ENCODE results near the gene DNM1.

DNM1 gene

DNA sequence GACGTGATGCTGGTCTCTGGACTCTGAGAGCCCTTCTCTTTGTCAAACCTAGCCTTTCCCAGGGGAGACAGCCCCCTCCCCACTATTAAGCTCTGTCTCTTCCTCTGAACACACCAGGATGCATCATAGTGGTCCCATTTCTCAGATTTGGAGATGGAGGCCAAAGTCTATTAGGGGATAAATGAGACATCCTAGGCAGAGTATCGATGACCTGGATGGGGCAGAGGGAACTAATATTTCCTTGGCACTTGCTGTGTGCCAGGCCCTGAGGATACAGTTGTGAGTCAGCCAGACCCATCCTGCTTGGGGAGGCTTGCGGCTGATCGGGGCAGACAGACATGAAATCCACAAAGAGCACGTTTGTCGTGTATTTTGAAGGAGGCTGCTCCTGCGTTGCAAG is 5.2 kb downstream of the DNM1 start:
- no peak overlapping the region for H3K9ac ChIP-seq (ENCODE audit: low read depth, low read length)
- H3K27ac ChIP-seq (ENCODE audit: low read depth, low read length) = no peak overlapping the region
- H3K36me3 ChIP-seq (ENCODE audit: control insufficient read depth, insufficient read depth, low read length) = no peaks in the 10 kb centered on the region
- peaks cover 7% of the 10 kb centered on the region; the same call in 1 of the 2 replicates for H3K4me1 ChIP-seq (ENCODE audit: control insufficient read depth, insufficient read depth, low read length)
- no peak overlapping the region for H3K4me3 ChIP-seq (ENCODE audit: low read depth, low read length)
- no peaks in the 10 kb centered on the region for H3K9me3 ChIP-seq (ENCODE audit: control insufficient read depth, insufficient read depth, low read length)
- H3K27me3 ChIP-seq (ENCODE audit: control insufficient read depth, insufficient read depth, low read length) = peaks cover 6% of the 10 kb centered on the region; the same call in 1 of the 2 replicates

DNA sequence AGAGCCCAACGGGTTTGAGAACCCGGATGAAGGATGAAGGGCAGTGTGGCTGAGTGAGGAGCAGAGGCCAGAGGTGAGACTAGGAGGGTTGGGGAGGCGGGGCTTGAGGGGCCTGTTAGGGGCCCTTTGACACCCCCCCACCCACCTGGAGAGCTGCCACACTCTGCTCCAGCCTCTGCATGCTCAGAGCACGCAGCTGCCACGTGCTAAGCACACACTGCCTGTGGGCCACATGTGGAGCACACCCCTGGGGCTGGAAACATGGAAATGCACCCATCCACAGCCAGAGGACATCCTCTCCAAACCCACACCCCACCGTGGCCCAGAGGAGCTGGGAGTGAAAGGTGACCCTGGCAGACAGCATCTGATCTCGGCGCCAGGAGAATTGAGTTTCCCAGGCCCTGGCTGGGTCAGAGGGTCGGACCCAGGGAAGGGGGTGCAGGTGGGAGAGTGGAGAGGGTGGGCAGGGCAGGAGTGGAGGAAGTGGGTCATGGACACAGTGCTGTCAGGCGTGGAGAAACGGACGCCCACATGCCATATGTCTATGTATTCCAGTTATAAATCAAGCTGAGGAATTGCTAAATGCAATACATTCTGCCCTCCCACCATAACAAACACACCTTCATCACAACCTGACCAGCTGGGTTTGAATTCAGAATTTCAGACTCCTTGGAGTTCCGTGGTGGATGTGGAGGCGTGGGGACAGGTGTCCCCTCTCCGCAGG is 5.9 kb downstream of the DNM1 start:
- peaks cover 7% of the 10 kb centered on the region; the same call in 1 of the 2 replicates for H3K4me1 ChIP-seq (ENCODE audit: control insufficient read depth, insufficient read depth, low read length)
- no peaks in the 10 kb centered on the region for H3K9me3 ChIP-seq (ENCODE audit: control insufficient read depth, insufficient read depth, low read length)
- H3K36me3 ChIP-seq (ENCODE audit: control insufficient read depth, insufficient read depth, low read length) = no peaks in the 10 kb centered on the region
- H3K9ac ChIP-seq (ENCODE audit: low read depth, low read length) = no peak overlapping the region
- H3K27me3 ChIP-seq (ENCODE audit: control insufficient read depth, insufficient read depth, low read length) = peaks cover 6% of the 10 kb centered on the region; the same call in 1 of the 2 replicates
- H3K4me3 ChIP-seq (ENCODE audit: low read depth, low read length) = no peak overlapping the region
- no peak overlapping the region for H3K27ac ChIP-seq (ENCODE audit: low read depth, low read length)

DNA sequence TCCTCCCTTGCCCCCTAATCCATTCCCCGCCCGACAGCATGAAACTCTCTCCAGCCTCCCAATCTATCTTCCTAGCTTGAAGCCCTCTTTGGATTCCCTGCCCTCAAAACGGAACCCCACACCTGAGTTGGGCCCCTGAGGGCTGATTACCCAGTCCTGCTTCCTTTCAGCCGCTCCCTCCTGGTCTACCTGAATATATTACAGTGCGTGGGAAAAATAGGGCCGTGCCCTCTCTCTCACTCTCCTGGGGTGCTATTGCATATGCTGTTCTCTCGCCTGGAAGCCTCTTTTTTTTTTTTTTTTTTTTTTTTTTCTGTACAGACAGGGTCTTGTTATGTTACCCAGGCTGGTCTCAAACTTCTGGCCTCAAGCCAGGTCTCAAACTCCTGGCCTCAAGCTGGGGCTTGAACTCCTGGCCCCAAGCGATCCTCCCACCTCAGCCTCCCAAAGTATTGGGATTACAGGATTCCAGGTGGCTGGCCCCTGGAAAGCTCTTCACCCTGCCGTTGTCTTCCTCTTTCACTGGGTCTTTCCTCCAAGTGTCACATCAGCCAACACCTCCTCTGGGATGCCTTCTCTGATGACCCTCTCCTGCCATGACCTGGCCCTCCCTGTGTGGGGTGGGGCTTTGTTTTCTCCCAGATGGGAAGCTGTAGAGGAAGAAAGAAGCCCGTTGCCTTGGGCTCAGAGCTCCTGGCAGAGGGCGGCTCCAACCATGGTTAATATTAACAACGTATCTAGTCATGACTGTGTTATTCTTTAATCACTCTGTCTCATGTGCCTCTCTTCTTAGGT is 8.2 kb downstream of the DNM1 start:
- no peak overlapping the region for H3K27ac ChIP-seq (ENCODE audit: low read depth, low read length)
- H3K4me3 ChIP-seq (ENCODE audit: low read depth, low read length) = no peak overlapping the region
- H3K4me1 ChIP-seq (ENCODE audit: control insufficient read depth, insufficient read depth, low read length) = no peaks in the 10 kb centered on the region
- H3K9ac ChIP-seq (ENCODE audit: low read depth, low read length) = no peak overlapping the region
- H3K9me3 ChIP-seq (ENCODE audit: control insufficient read depth, insufficient read depth, low read length) = no peaks in the 10 kb centered on the region
- peaks cover 6% of the 10 kb centered on the region; the same call in 1 of the 2 replicates for H3K27me3 ChIP-seq (ENCODE audit: control insufficient read depth, insufficient read depth, low read length)
- no peaks in the 10 kb centered on the region for H3K36me3 ChIP-seq (ENCODE audit: control insufficient read depth, insufficient read depth, low read length)

DNA sequence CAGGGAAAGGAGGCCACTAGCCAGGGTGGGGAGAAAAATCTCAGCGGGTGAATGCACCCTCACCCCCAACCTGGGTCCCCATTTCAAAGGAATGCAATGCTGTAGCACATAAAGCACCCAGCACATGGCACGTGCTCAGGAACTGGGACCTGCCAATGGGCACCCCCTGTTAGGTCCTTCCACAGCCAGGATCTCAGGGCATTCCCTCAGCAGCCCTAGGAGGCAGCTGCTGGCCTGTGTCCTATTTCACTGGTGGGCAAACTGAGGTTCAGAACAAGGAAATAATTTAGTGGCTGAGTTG is 8.8 kb downstream of the DNM1 start:
- Histone ChIP-seq H3K4me3 (ENCODE audit: low read depth, low read length) (no peak overlapping the region), H3K27me3 (ENCODE audit: control insufficient read depth, insufficient read depth, low read length) (peaks cover 6% of the 10 kb centered on the region; the same call in 1 of the 2 replicates), H3K27ac (ENCODE audit: low read depth, low read length) (no peak overlapping the region), H3K4me1 (ENCODE audit: control insufficient read depth, insufficient read depth, low read length) (no peaks in the 10 kb centered on the region), H3K36me3 (ENCODE audit: control insufficient read depth, insufficient read depth, low read length) (no peaks in the 10 kb centered on the region), H3K9me3 (ENCODE audit: control insufficient read depth, insufficient read depth, low read length) (no peaks in the 10 kb centered on the region), H3K9ac (ENCODE audit: low read depth, low read length) (no peak overlapping the region)

DNA sequence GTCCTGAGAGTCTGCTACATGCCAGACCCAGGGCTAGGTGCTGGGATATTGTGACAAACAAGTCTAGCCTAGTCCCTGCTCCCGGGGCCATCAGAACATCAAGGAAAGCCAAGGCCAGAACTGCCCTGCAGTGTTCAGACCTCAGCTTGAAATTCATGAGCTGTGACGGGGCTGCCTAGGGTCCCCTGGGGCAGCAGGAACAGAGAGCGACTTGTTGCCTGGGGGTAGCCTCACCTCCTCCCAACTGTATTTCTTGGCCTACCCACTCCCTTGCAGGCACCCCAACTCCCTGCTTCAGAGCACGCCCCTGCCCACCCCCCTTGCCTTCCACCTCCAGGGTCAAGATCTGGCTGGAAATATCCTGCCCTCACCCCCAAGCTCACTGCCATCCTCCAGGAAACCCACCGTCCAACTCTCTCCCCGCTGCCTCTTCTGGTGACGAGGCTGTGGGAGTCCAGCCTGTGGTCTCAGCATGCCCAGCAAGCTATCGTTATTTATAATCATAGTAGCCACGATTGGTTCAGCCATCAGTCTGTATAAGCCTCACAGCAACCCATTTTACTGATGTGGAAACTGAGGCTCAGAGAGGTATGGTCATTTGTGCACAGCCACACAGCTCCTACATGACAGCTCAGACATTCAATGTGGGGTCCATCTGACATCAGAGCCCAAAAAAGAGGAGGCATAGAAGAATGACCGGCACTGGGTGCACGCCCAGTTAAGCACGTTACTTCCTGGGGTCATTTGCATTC is 10.7 kb downstream of the DNM1 start:
- Histone ChIP-seq H3K27ac (ENCODE audit: low read depth, low read length) (no peak overlapping the region), H3K9ac (ENCODE audit: low read depth, low read length) (no peak overlapping the region), H3K27me3 (ENCODE audit: control insufficient read depth, insufficient read depth, low read length) (peaks cover 6% of the 10 kb centered on the region; the same call in 1 of the 2 replicates), H3K4me1 (ENCODE audit: control insufficient read depth, insufficient read depth, low read length) (peaks cover 9% of the 10 kb centered on the region; the same call in 1 of the 2 replicates), H3K9me3 (ENCODE audit: control insufficient read depth, insufficient read depth, low read length) (no peaks in the 10 kb centered on the region), H3K36me3 (ENCODE audit: control insufficient read depth, insufficient read depth, low read length) (no peaks in the 10 kb centered on the region), H3K4me3 (ENCODE audit: low read depth, low read length) (no peak overlapping the region)

DNA sequence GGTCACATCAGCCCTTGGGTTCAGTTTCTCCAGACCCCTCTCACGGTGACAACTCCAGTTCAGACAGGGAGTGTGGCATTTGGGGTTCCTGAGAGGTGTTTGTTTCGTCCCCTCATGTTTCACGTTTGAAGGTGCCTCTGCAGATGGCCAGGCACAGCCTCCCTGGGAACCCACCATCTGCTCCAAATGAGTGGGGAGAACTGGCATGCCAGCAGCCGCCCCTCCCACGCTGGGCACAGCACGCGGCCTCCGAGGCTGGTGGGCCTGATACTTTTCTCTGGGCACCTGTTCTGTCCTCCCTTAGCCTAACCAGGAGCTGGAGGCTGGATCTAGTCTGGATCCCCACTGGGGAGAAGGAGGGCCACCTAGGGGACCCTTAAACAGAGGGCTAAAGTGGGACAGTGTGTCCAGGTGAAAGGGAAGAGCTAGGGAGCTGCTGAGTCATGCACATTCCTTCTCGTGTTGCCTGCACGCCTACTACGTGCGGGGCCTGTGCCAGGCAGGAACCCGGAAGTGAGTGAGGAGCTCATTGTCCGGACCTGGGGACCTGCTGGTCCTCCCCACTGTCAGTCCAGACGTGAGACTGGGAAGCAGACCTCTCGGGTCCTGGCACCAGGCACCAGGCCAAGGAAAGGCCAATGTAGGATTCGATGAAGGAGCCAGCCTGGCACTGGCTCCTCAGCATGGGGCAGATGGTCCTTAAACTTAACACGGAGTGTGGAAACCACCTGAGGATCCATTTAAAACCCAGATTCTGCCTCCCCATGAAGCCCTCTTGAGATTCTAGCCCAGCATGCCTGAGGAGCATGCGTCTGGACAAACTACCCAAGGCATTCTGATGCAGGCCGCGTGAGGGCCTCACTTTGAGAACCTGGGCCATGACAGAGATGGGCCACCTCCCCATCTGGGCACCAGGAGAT is 11.7 kb downstream of the DNM1 start:
- Histone ChIP-seq H3K27ac (ENCODE audit: low read depth, low read length) (peak overlapping the region; percentile 10), H3K4me1 (ENCODE audit: control insufficient read depth, insufficient read depth, low read length) (peaks cover 9% of the 10 kb centered on the region; the same call in 1 of the 2 replicates), H3K27me3 (ENCODE audit: control insufficient read depth, insufficient read depth, low read length) (peaks cover 6% of the 10 kb centered on the region; the same call in 1 of the 2 replicates), H3K9me3 (ENCODE audit: control insufficient read depth, insufficient read depth, low read length) (no peaks in the 10 kb centered on the region), H3K9ac (ENCODE audit: low read depth, low read length) (no peak overlapping the region), H3K4me3 (ENCODE audit: low read depth, low read length) (no peak overlapping the region), H3K36me3 (ENCODE audit: control insufficient read depth, insufficient read depth, low read length) (peaks cover 2% of the 10 kb centered on the region)

DNA sequence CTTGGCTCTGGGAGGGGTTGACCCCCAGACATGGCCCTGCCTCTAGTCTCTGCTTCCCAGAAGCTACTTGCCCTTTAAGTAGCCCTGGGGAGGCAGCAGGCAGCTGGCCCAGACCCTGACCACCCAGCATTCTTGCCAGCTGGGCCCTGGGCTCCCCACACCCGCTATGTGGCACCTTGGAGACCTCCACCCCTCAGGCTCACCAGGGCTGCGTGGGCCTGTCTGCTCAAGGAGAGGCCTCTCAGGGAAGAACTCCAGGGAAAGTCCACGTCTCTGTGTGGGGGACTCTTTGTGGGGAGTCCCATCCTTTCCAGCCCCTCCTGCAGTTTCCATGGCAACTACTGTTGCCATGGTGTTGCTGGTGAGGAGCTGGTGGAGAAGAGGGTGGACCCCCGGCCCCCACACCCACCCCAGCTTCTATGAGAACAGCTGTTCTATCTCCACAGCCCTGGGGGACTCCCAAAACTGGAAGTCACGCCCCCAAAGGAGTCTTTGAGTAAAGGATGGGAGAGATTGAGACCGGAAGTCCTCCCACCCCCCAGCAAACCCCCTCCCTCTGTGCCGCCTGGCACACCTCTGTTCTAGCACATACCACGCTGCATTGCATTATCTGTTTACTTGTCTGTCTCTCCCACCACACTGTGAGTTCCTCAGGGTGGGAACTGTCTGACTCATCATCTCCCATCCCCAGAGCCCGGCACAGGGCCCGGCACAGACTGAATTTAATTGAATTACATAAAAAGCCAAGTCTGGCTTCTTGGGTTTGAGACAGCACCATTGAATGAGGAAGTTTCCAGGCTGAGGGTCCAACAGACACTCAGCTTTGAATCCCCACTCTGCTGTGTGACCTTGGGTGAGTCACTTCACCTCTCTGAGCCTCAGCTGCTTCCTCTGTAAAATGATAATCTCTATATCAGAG is 12.6 kb downstream of the DNM1 start:
- Histone ChIP-seq H3K9ac (ENCODE audit: low read depth, low read length) (no peak overlapping the region), H3K4me3 (ENCODE audit: low read depth, low read length) (no peak overlapping the region), H3K36me3 (ENCODE audit: control insufficient read depth, insufficient read depth, low read length) (peaks cover 9% of the 10 kb centered on the region), H3K4me1 (ENCODE audit: control insufficient read depth, insufficient read depth, low read length) (peaks cover 9% of the 10 kb centered on the region; the same call in 1 of the 2 replicates), H3K9me3 (ENCODE audit: control insufficient read depth, insufficient read depth, low read length) (no peaks in the 10 kb centered on the region), H3K27me3 (ENCODE audit: control insufficient read depth, insufficient read depth, low read length) (peaks cover 6% of the 10 kb centered on the region; the same call in 1 of the 2 replicates), H3K27ac (ENCODE audit: low read depth, low read length) (no peak overlapping the region)

DNA sequence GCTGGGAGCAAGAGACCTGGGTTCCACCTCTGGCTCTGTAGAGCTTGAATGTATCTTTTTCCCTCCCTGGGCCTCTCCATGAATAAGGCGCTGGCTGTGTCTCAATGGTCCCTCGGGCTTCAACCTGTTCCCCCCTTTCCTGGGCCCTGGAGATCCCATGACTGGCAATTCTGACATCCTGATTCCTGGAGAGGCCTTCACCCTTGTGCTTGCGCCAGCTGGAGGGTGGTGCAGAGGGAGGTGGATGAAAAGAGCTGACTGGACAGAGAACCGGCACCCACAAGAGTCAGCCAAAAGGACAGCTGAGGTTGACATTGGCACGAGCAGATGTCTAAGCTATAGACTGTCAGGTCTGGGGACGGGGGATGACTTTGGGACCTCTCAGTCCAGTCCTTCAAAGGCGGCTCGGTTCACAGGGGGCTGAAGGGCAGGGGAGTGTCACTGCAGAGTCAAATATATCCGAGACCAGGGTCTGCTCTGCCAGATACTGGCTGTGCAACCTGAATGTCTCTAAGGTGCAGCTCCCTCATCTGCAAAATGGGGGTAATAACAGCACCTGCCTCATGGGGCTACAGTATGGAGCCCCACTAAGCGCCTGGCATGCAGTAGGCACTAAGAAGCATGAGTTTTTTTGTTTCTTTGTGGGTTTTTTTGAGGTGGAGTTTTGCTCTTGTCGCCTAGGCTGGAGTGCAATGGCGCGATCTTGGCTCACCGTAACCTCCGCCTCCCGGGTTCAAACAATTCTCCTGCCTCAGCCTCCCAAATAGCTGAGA is 13.8 kb downstream of the DNM1 start:
- H3K4me1 ChIP-seq (ENCODE audit: control insufficient read depth, insufficient read depth, low read length) = peaks cover 9% of the 10 kb centered on the region; the same call in 1 of the 2 replicates
- H3K27ac ChIP-seq (ENCODE audit: low read depth, low read length) = no peak overlapping the region
- no peaks in the 10 kb centered on the region for H3K9me3 ChIP-seq (ENCODE audit: control insufficient read depth, insufficient read depth, low read length)
- peaks cover 11% of the 10 kb centered on the region for H3K36me3 ChIP-seq (ENCODE audit: control insufficient read depth, insufficient read depth, low read length)
- no peak overlapping the region for H3K4me3 ChIP-seq (ENCODE audit: low read depth, low read length)
- H3K9ac ChIP-seq (ENCODE audit: low read depth, low read length) = no peak overlapping the region
- peaks cover 6% of the 10 kb centered on the region; the same call in 1 of the 2 replicates for H3K27me3 ChIP-seq (ENCODE audit: control insufficient read depth, insufficient read depth, low read length)

DNA sequence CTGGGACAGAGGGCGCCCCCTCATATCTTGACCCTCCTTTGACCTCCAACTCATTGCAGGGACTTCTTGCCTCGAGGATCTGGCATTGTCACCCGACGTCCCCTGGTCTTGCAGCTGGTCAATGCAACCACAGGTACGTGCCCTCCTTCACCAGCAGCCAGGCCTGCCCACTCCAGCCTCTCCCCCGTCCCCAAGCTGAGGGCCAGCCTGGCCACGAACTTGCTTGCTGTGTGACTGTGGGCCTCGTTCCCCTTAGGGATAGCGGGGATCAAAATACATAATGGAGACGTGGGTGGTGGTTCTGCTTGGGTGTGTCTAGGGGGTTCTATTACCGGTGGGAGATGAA is 15.0 kb downstream of the DNM1 start:
- Histone ChIP-seq H3K9ac (ENCODE audit: low read depth, low read length) (no peak overlapping the region), H3K27me3 (ENCODE audit: control insufficient read depth, insufficient read depth, low read length) (no peaks in the 10 kb centered on the region; the same call in 1 of the 2 replicates), H3K4me3 (ENCODE audit: low read depth, low read length) (peak overlapping the region; percentile 57), H3K9me3 (ENCODE audit: control insufficient read depth, insufficient read depth, low read length) (no peaks in the 10 kb centered on the region), H3K27ac (ENCODE audit: low read depth, low read length) (no peak overlapping the region), H3K36me3 (ENCODE audit: control insufficient read depth, insufficient read depth, low read length) (peaks cover 23% of the 10 kb centered on the region), H3K4me1 (ENCODE audit: control insufficient read depth, insufficient read depth, low read length) (peaks cover 9% of the 10 kb centered on the region; the same call in 1 of the 2 replicates)

Measured in HUES48 (cell line).